ENCODE data around the gene GRIK2.
"Not testable (repeated sequence)": the region's sequence is repeated elsewhere in the genome, so short reads cannot be mapped to it uniquely, and the experiment has no call there.

The GRIK2 gene

GRCh38 chr6:102039441-102039840 is 645.9 kb downstream of the GRIK2 start:
- Histone ChIP-seq H3K9me3 (ENCODE audit: control insufficient read depth, low read length) (no peaks in the 10 kb centered on the region), H3K27ac (ENCODE audit: insufficient read depth, low read depth, low read length, poor library complexity, severe bottlenecking) (peak overlapping the region; percentile 5), H3K4me1 (ENCODE audit: control insufficient read depth, insufficient read depth, low read length) (no peaks in the 10 kb centered on the region), H3K4me3 (ENCODE audit: insufficient read depth, low read depth, low read length) (no peak overlapping the region), H3K27me3 (ENCODE audit: control insufficient read depth, insufficient read depth, low read length, poor library complexity, severe bottlenecking) (no peaks in the 10 kb centered on the region), H3K36me3 (ENCODE audit: control insufficient read depth, insufficient read depth, low read length) (no peaks in the 10 kb centered on the region)
- WGBS, 2 experiments, result 94 to 95% methylated on average over 3 of the region's 3 CpGs

GRCh38 chr6:102051001-102051400 is 657.5 kb downstream of the GRIK2 start:
- no peak overlapping the region for H3K27ac ChIP-seq (ENCODE audit: insufficient read depth, low read depth, low read length, poor library complexity, severe bottlenecking)
- no peaks in the 10 kb centered on the region for H3K36me3 ChIP-seq (ENCODE audit: control insufficient read depth, insufficient read depth, low read length)
- H3K4me3 ChIP-seq (ENCODE audit: insufficient read depth, low read depth, low read length), result no peak overlapping the region
- 100% methylated on average over 1 of the region's 1 CpG; no CpG with 5 or more reads in 1 of the 2 experiments for WGBS, 2 experiments
- no peaks in the 10 kb centered on the region for H3K4me1 ChIP-seq (ENCODE audit: control insufficient read depth, insufficient read depth, low read length)
- H3K27me3 ChIP-seq (ENCODE audit: control insufficient read depth, insufficient read depth, low read length, poor library complexity, severe bottlenecking), result no peaks in the 10 kb centered on the region
- H3K9me3 ChIP-seq (ENCODE audit: control insufficient read depth, low read length), result no peaks in the 10 kb centered on the region

GRCh38 chr6:102051720-102052119 is 658.2 kb downstream of the GRIK2 start:
- no peak overlapping the region for H3K4me3 ChIP-seq (ENCODE audit: insufficient read depth, low read depth, low read length)
- H3K36me3 ChIP-seq (ENCODE audit: control insufficient read depth, insufficient read depth, low read length), result no peaks in the 10 kb centered on the region
- H3K4me1 ChIP-seq (ENCODE audit: control insufficient read depth, insufficient read depth, low read length), result no peaks in the 10 kb centered on the region
- H3K27ac ChIP-seq (ENCODE audit: insufficient read depth, low read depth, low read length, poor library complexity, severe bottlenecking), result no peak overlapping the region
- H3K9me3 ChIP-seq (ENCODE audit: control insufficient read depth, low read length), result no peaks in the 10 kb centered on the region
- whole genome bisulfite sequencing, 2 experiments, result 100% methylated on average over 1 of the region's 1 CpG
- no peaks in the 10 kb centered on the region for H3K27me3 ChIP-seq (ENCODE audit: control insufficient read depth, insufficient read depth, low read length, poor library complexity, severe bottlenecking)

GRCh38 chr6:102064142-102064541 is 670.6 kb downstream of the GRIK2 start:
- H3K4me1 ChIP-seq (ENCODE audit: control insufficient read depth, insufficient read depth, low read length), result no peaks in the 10 kb centered on the region
- no peaks in the 10 kb centered on the region for H3K36me3 ChIP-seq (ENCODE audit: control insufficient read depth, insufficient read depth, low read length)
- H3K9me3 ChIP-seq (ENCODE audit: control insufficient read depth, low read length), result no peaks in the 10 kb centered on the region
- no peak overlapping the region for H3K4me3 ChIP-seq (ENCODE audit: insufficient read depth, low read depth, low read length)
- WGBS, 2 experiments, result 73 to 92% methylated on average over 1 of the region's 1 CpG
- no peaks in the 10 kb centered on the region for H3K27me3 ChIP-seq (ENCODE audit: control insufficient read depth, insufficient read depth, low read length, poor library complexity, severe bottlenecking)
- no peak overlapping the region for H3K27ac ChIP-seq (ENCODE audit: insufficient read depth, low read depth, low read length, poor library complexity, severe bottlenecking)

- H3K4me1 ChIP-seq (ENCODE audit: control insufficient read depth, insufficient read depth, low read length), result no peaks in the 10 kb centered on the region
- WGBS, 2 experiments, result 83 to 100% methylated on average over 1 of the region's 1 CpG
- no peaks in the 10 kb centered on the region for H3K9me3 ChIP-seq (ENCODE audit: control insufficient read depth, low read length)
- H3K27ac ChIP-seq (ENCODE audit: insufficient read depth, low read depth, low read length, poor library complexity, severe bottlenecking), result no peak overlapping the region
- no peaks in the 10 kb centered on the region for H3K36me3 ChIP-seq (ENCODE audit: control insufficient read depth, insufficient read depth, low read length)
- H3K4me3 ChIP-seq (ENCODE audit: insufficient read depth, low read depth, low read length), result no peak overlapping the region
- no peaks in the 10 kb centered on the region for H3K27me3 ChIP-seq (ENCODE audit: control insufficient read depth, insufficient read depth, low read length, poor library complexity, severe bottlenecking)
Measured at GRCh38 chr6:102066301-102066700, 672.8 kb downstream of the GRIK2 start.

- Histone ChIP-seq H3K9me3 (ENCODE audit: control insufficient read depth, low read length) (no peaks in the 10 kb centered on the region), H3K27me3 (ENCODE audit: control insufficient read depth, insufficient read depth, low read length, poor library complexity, severe bottlenecking) (no peaks in the 10 kb centered on the region), H3K27ac (ENCODE audit: insufficient read depth, low read depth, low read length, poor library complexity, severe bottlenecking) (no peak overlapping the region), H3K36me3 (ENCODE audit: control insufficient read depth, insufficient read depth, low read length) (no peaks in the 10 kb centered on the region), H3K4me1 (ENCODE audit: control insufficient read depth, insufficient read depth, low read length) (no peaks in the 10 kb centered on the region), H3K4me3 (ENCODE audit: insufficient read depth, low read depth, low read length) (no peak overlapping the region)
- 90 to 93% methylated on average over 7 of the region's 7 CpGs for WGBS, 2 experiments
Measured at GRCh38 chr6:102068349-102068929, 674.9 kb downstream of the GRIK2 start.

GRCh38 chr6:102075539-102075938 is 682.0 kb downstream of the GRIK2 start:
- H3K36me3 ChIP-seq (ENCODE audit: control insufficient read depth, insufficient read depth, low read length), result no peaks in the 10 kb centered on the region
- H3K27me3 ChIP-seq (ENCODE audit: control insufficient read depth, insufficient read depth, low read length, poor library complexity, severe bottlenecking), result no peaks in the 10 kb centered on the region
- WGBS, 2 experiments, result 94 to 100% methylated on average over 2 of the region's 2 CpGs
- H3K9me3 ChIP-seq (ENCODE audit: control insufficient read depth, low read length), result no peaks in the 10 kb centered on the region
- H3K4me1 ChIP-seq (ENCODE audit: control insufficient read depth, insufficient read depth, low read length), result no peaks in the 10 kb centered on the region
- H3K27ac ChIP-seq (ENCODE audit: insufficient read depth, low read depth, low read length, poor library complexity, severe bottlenecking), result no peak overlapping the region
- H3K4me3 ChIP-seq (ENCODE audit: insufficient read depth, low read depth, low read length), result no peak overlapping the region

GRCh38 chr6:102085257-102085656 is 691.7 kb downstream of the GRIK2 start:
- Histone ChIP-seq H3K36me3 (ENCODE audit: control insufficient read depth, insufficient read depth, low read length) (no peaks in the 10 kb centered on the region), H3K27me3 (ENCODE audit: control insufficient read depth, insufficient read depth, low read length, poor library complexity, severe bottlenecking) (no peaks in the 10 kb centered on the region), H3K4me3 (ENCODE audit: insufficient read depth, low read depth, low read length) (no peak overlapping the region), H3K27ac (ENCODE audit: insufficient read depth, low read depth, low read length, poor library complexity, severe bottlenecking) (no peak overlapping the region), H3K4me1 (ENCODE audit: control insufficient read depth, insufficient read depth, low read length) (no peaks in the 10 kb centered on the region), H3K9me3 (ENCODE audit: control insufficient read depth, low read length) (no peaks in the 10 kb centered on the region)
- WGBS, 2 experiments, result 81 to 83% methylated on average over 1 to 2 of the region's 2 CpGs

GRCh38 chr6:102088160-102088559 is 694.7 kb downstream of the GRIK2 start:
- not testable (repeated sequence) for H3K4me1 ChIP-seq (ENCODE audit: control insufficient read depth, insufficient read depth, low read length); H3K27ac ChIP-seq (ENCODE audit: insufficient read depth, low read depth, low read length, poor library complexity, severe bottlenecking); H3K4me3 ChIP-seq (ENCODE audit: insufficient read depth, low read depth, low read length); H3K27me3 ChIP-seq (ENCODE audit: control insufficient read depth, insufficient read depth, low read length, poor library complexity, severe bottlenecking); H3K9me3 ChIP-seq (ENCODE audit: control insufficient read depth, low read length); H3K36me3 ChIP-seq (ENCODE audit: control insufficient read depth, insufficient read depth, low read length)
- WGBS, 2 experiments, result 95 to 96% methylated on average over 19 of the region's 19 CpGs

- Histone ChIP-seq H3K4me3 (ENCODE audit: insufficient read depth, low read depth, low read length) (no peak overlapping the region), H3K27ac (ENCODE audit: insufficient read depth, low read depth, low read length, poor library complexity, severe bottlenecking) (no peak overlapping the region), H3K9me3 (ENCODE audit: control insufficient read depth, low read length) (no peaks in the 10 kb centered on the region), H3K27me3 (ENCODE audit: control insufficient read depth, insufficient read depth, low read length, poor library complexity, severe bottlenecking) (no peaks in the 10 kb centered on the region), H3K36me3 (ENCODE audit: control insufficient read depth, insufficient read depth, low read length) (no peaks in the 10 kb centered on the region), H3K4me1 (ENCODE audit: control insufficient read depth, insufficient read depth, low read length) (no peaks in the 10 kb centered on the region)
- 47 to 50% methylated on average over 1 of the region's 2 CpGs for WGBS, 2 experiments
Measured at GRCh38 chr6:102114402-102114801, 720.9 kb downstream of the GRIK2 start.

GRCh38 chr6:102115911-102116310 is 722.4 kb downstream of the GRIK2 start:
- Histone ChIP-seq H3K4me3 (ENCODE audit: insufficient read depth, low read depth, low read length) (no peak overlapping the region), H3K27me3 (ENCODE audit: control insufficient read depth, insufficient read depth, low read length, poor library complexity, severe bottlenecking) (no peaks in the 10 kb centered on the region), H3K36me3 (ENCODE audit: control insufficient read depth, insufficient read depth, low read length) (no peaks in the 10 kb centered on the region), H3K9me3 (ENCODE audit: control insufficient read depth, low read length) (no peaks in the 10 kb centered on the region), H3K4me1 (ENCODE audit: control insufficient read depth, insufficient read depth, low read length) (no peaks in the 10 kb centered on the region), H3K27ac (ENCODE audit: insufficient read depth, low read depth, low read length, poor library complexity, severe bottlenecking) (no peak overlapping the region)
- 91 to 96% methylated on average over 1 of the region's 1 CpG for WGBS, 2 experiments
